Right lobe of liver (tissue), 6 donors: ENCODE results near the gene TM2D3. TPM values are rescaled to one million over a fixed set of nuclear protein-coding genes. Genes with fewer than 3 reads are reported as not detected.

ENCODE experiments used
- ATAC-seq, 4 donors: fragments of 200-7000 bp; cut with Tn5 transposase; one replicate each; pipeline ENCODE4 v1.9.1; 2020; ENCODE audit warnings: mild to moderate bottlenecking in 4 of 4, moderate library complexity in 4 of 4
- DNase-seq, 3 donors: peaks; one replicate each; pipeline ENCODE4 v3.0.0-alpha.2; 2020
- H3K27ac ChIP-seq, 3 donors: fragments of 200-600 bp; one replicate each; pipeline ENCODE4 v1.8.0; 2022
- H3K27me3 ChIP-seq, 2 donors: fragments of 200-600 bp; one replicate each; pipeline ENCODE4 v1.8.0; 2022
- H3K36me3 ChIP-seq, 4 donors: fragments of 200-600 bp; sonication (generic) in 1 of 4; one replicate each; pipeline versions ENCODE4 v1.5.1 to v1.8.0; 2017 to 2022; ENCODE audit warnings: control low read depth in 1 of 4
- H3K4me1 ChIP-seq, 4 donors: fragments of 200-600 bp; sonication (generic) in 1 of 4; one replicate each; pipeline versions ENCODE4 v1.5.1 to v1.8.0; 2017 to 2022; ENCODE audit warnings: control low read depth in 1 of 4
- H3K4me3 ChIP-seq, 3 donors: fragments of 200-600 bp; one replicate each; pipeline ENCODE4 v1.8.0; 2022
- H3K9me3 ChIP-seq, 4 donors: fragments of 200-600 bp; sonication (generic) in 1 of 4; one replicate each; pipeline versions ENCODE4 v1.5.1 to v1.8.0; 2017 to 2022; ENCODE audit warnings: control low read depth in 1 of 4
- CTCF ChIP-seq, 4 donors: fragments of 200-600 bp in 3 of 4; fragments of 450-650 bp in 1 of 4; IDR thresholded peaks; one replicate each; pipeline versions ENCODE4 v1.5.1 to v1.8.0; 2016 to 2022; ENCODE audit warnings: antibody characterized with exemption in 4 of 4, mild to moderate bottlenecking in 2 of 4
- POLR2A ChIP-seq: fragments of 450-650 bp; IDR thresholded peaks from one replicate; pipeline ENCODE4 v1.6.1; 2017; ENCODE audit warnings: antibody characterized with exemption, mild to moderate bottlenecking
- WGBS: methylation state at CpG from one replicate; pipeline ENCODE4 v1.1.6; 2018; ENCODE audit warnings: low coverage, low lambda C conversion rate; ENCODE audit not compliant: insufficient coverage; ENCODE audit errors: missing lambda C conversion rate; 5-methylcytosine and 5-hydroxymethylcytosine counted together
- intact Hi-C, 2 donors: fragments of 100-400 bp; cut with DNase I; formaldehyde crosslinking; loops; one replicate each; pipeline versions ENCODE4 v1.11.2 to v1.14.1; 2022
- total RNA-seq, 6 experiments: library from RNA; depleted of rRNA in 2 of 6; stranded (reverse); fragments of >200 nt in 2 of 6; fragmentation: NEBNext Ultra II Directional in 3 of 6; extraction: Animal tissue kit (Norgen Biotek cat#: 25700) in 3 of 6; gene quantifications; one replicate each; pipeline versions ENCODE4 v1.1.0 to v1.2.4, GENCODE V29; 2016 to 2023
- donor health status: DM: no; HTN: yes; CAD: no.
- donor health status: DM: no; HTN: no; CAD: no.
- donor health status: DM: no; HTN: no; CAD: no.
- donor health status: DM: no; HTN: yes; CAD: no.
- donor health status: DM: no; HTN: yes; CAD: no.

TM2D3 gene
- total RNA-seq, 6 experiments from 2014 or later: 29.5 to 46.9 (median 40.8) TPM

- 100% methylated on average over 1 of the region's 6 CpGs for WGBS
Measured at GRCh38 chr15:101619615-101619865, 32.6 kb downstream of the TM2D3 start.

GRCh38 chr15:101618851-101619614, 33.1 kb downstream of the TM2D3 start:
- WGBS: 55% methylated on average over 7 of the region's 13 CpGs
- peaks cover 0 to 25% (median 10%) of the 10 kb centered on the region in 4 donors for H3K4me1 ChIP-seq
- TF ChIP-seq CTCF (IDR thresholded peaks at IDR 0.05): no peak
- TF ChIP-seq POLR2A: no peak
- intact Hi-C loops: loop anchor here in 1 of 2 donors (10.0 kb wide), 1 partner anchor 174 kb away; no protein-coding TSS in a partner anchor
- peak overlapping the region in 1 of 3 donors; percentile 2 for H3K27ac ChIP-seq
- H3K9me3 ChIP-seq: no peaks in the 10 kb centered on the region
- no peaks in the 10 kb centered on the region for H3K36me3 ChIP-seq
- DNase-seq: no peak
- ATAC-seq: no peak
- no peak overlapping the region for H3K4me3 ChIP-seq
- H3K27me3 ChIP-seq: no peaks in the 10 kb centered on the region

More at GRCh38 chr15:101619615-101619865, 32.6 kb downstream of the TM2D3 start:
- TF ChIP-seq POLR2A: no peak
- TF ChIP-seq CTCF (IDR thresholded peaks at IDR 0.05): no peak
- DNase-seq (no peak), ATAC-seq (no peak)
- no peaks in the 10 kb centered on the region for H3K27me3 ChIP-seq
- intact Hi-C loops: loop anchor here in 1 of 2 donors (10.0 kb wide), 1 partner anchor 175 kb away; no protein-coding TSS in a partner anchor
- H3K4me3 ChIP-seq: no peak overlapping the region
- H3K36me3 ChIP-seq: no peaks in the 10 kb centered on the region
- H3K9me3 ChIP-seq: no peaks in the 10 kb centered on the region
- peaks cover 0 to 22% (median 9%) of the 10 kb centered on the region in 4 donors for H3K4me1 ChIP-seq
- no peak overlapping the region for H3K27ac ChIP-seq

- Histone ChIP-seq H3K27me3 (no peaks in the 10 kb centered on the region), H3K4me3 (no peak overlapping the region), H3K9me3 (no peaks in the 10 kb centered on the region), H3K4me1 (peaks cover 0 to 32% (median 14%) of the 10 kb centered on the region in 4 donors), H3K36me3 (no peaks in the 10 kb centered on the region), H3K27ac (peak overlapping the region in 1 of 3 donors; percentile 2)
- TF ChIP-seq POLR2A: no peak
- no peak for TF ChIP-seq CTCF (IDR thresholded peaks at IDR 0.05)
- ATAC-seq: no peak
- intact Hi-C loops: loop anchor here in 1 of 2 donors (10.0 kb wide), 1 partner anchor 173 kb away; no protein-coding TSS in a partner anchor
- no peak for DNase-seq
- WGBS: 97% methylated on average over 9 of the region's 10 CpGs
Measured at GRCh38 chr15:101618076-101618475, 34.1 kb downstream of the TM2D3 start.

GRCh38 chr15:101617390-101617965, 34.7 kb downstream of the TM2D3 start:
- intact Hi-C loops: loop anchor here in 1 of 2 donors (10.0 kb wide), 1 partner anchor 173 kb away; no protein-coding TSS in a partner anchor
- DNase-seq (no peak), ATAC-seq (no peak)
- no peak overlapping the region for H3K27ac ChIP-seq
- H3K4me3 ChIP-seq: no peak overlapping the region
- no peaks in the 10 kb centered on the region for H3K9me3 ChIP-seq
- TF ChIP-seq POLR2A (no peak), CTCF (IDR thresholded peaks at IDR 0.05) (no peak)
- H3K36me3 ChIP-seq: no peaks in the 10 kb centered on the region
- H3K27me3 ChIP-seq: no peaks in the 10 kb centered on the region
- WGBS: 92% methylated on average over 10 of the region's 17 CpGs
- H3K4me1 ChIP-seq: peaks cover 0 to 38% (median 17%) of the 10 kb centered on the region in 4 donors
